Inflammatory macrophage treated with lipopolysaccharide for 1 hour (primary cell): ENCODE data around the gene CNGB1.
"Not testable (repeated sequence)": the region's sequence is repeated elsewhere in the genome, so short reads cannot be mapped to it uniquely, and the experiment has no call there.

ENCODE experiments used
- DNase-seq, 2 donors: peaks; one replicate each; pipeline ENCODE4 v3.0.0-alpha.2; 2020 to 2022

The CNGB1 gene

GRCh38 chr16:57901480-57902069, 69.4 kb downstream of the CNGB1 start:
- DNase-seq: no peak

DNA sequence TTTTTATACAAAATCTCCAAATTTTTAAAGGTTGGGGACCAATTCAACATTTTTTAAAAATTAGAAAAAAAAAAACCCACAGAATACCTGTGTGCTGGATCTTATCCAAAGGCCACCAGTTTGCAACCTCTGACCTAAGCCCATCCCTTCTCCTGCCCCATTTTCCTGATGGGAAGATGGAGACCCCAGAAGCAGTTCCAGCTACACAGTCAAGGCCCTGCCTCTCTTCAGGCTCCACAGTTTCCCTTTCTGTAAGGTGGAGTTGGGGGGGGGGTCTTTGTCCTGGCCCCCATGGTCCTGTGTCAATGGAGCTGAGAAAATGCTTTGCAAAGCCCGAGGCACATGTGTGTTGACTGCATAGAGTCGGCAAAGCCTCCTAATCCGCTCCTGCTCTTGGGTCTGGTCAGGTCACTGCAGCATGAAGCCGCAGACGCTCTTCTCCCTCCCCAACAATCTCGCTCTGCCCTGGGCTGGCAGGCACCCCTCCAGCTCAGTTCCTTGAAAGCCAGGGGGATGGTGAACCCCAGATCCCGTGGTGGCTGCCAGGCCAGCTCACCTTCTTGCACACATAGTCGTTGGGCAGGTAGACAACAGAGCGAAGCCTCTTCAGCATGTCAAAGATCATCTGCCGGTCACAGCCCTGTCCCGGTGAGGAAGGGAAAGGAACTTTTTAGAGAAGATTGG, 70.0 kb downstream of the CNGB1 start:
- DNase-seq: no peak

DNA sequence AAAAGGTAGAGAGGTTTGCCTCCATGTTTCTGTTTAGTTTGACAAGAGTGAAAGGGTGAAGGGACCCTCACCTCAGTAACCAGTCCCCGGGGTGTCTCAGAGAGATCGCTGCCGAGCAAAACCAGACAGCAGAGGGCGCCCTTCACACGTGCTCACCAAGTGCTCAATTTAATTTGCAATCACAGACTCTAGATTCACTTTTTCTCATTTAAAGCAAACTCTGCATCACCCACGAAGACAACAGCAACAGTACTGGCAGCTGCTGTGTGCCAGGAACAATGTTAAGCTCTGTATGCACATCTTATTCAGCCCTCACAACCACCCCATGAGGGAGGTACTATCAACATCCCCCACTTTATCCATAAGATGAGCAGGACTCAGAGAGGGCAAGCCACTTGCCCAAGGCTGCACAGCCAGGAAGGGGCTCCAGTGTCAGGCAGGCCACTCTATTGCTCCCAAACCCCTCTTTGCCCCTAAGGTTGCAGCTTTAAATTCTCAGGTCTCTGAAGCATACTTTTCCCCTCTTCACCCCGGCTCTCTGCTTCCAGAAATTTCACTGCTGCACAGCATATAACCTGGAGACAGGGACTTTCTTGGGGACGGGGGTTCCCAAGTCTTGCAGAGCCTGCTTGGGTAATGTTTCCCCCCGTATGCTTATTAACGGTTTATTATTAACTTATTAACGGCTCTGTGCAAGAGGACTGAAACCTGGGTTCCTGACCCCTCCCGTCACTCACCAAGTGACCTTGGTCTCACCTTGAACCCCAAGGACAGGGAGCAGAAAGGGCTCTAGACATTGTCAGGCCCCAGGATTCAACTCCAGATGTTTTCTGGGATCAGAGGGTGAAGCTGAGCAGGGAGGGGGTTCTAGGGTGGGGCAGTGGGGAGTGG, 70.9 kb downstream of the CNGB1 start:
- DNase-seq: peak; percentile 36 to 90

- no peak for DNase-seq
Measured at GRCh38 chr16:57898961-57899360, 72.0 kb downstream of the CNGB1 start.

DNA sequence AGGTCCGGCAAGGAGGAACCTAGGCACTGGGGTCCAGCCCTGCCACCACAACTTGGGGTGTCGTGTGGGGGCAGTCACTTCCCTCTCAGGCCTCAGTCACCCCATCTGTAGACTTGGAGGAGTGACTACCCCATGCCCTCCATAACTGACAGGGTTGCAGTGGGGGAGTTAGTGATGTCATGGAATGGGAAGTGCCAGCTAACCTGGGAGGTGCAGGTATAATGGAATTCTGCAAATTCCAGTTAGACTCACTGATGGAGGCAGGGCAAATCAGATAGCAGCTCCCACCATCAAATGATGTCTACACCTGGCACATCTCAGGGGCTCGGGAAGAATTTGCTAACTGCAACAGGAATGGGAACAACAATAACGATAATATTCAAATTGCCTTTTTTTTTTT, 72.9 kb downstream of the CNGB1 start:
- DNase-seq: no peak

DNA sequence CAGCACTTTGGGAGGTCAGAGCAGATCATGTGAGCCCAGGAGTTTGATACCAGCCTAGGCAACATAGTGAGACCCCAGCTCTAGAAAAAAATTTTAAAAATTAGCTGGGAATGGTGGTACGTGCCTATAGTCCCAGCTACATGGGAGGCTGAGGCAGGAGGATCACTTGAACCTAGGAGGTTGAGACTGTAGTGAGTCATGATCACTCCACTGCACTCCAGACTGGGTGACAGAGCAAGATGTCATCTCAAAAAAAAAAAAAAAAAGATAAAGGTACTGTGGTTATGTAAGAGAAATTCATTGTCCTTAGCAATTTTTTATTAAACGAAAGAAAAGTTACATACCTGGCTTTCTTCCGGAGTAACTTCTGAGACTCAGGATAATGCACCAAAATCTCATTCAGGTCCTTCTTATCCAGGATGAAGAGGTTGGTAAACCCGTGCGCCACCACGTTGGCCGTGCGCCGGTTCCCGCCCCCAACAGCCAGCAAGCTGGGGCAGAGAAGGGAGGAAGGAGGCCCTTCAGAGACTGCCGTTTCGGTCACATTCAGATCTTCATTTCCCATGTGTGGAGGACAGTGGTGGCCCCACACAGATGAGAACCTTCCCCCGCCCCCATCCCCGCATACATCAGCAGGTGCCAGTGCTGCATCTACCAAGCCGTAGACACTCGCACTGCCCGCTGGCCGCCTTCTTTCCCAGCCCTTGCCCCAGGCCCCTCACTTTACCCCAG, 73.7 kb downstream of the CNGB1 start:
- DNase-seq: no peak

- not testable (repeated sequence) for DNase-seq
Measured at GRCh38 chr16:57895081-57895547, 75.8 kb downstream of the CNGB1 start.

GRCh38 chr16:57894390-57895080, 76.4 kb downstream of the CNGB1 start:
- peak in 1 of 2 donors; percentile 28 for DNase-seq

DNA sequence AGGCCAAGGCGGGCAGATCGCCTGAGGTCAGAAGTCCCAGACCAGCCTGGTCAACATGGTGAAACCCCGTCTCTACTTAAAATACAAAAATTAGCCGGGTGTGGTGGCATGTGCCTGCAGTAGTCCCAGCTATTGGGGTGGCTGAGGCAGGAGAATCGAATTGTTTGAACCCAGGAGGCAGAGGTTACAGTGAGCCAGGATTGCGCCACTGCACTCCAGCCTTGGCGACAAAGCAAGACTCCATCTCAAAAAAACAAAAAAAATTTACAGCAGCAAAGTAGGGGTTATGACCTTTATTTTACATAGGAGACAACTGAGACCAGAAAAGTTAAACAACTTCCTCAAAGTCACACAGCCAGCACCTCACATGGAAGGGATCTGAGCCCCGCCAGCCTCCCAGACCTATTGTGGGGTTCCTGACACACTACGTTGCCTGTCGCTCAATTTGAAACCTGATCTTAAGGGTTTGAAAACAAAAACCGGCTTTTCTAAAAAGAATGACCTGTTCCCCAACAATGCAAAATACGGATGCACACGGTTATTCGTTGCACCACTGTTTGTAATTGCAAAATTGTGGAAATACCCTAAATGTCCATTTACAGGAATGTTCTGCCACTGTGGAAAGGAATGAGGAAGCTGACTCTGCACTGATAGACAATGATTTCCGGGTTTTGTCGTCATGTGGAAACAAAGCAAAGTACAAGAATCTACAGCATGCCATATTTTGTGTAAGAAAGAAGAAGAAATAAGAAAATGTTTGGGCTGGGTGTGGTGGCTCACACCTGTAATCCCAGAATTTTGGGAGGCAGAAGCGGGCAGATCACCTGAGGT, 77.2 kb downstream of the CNGB1 start:
- peak; percentile 94 to 98 for DNase-seq

DNA sequence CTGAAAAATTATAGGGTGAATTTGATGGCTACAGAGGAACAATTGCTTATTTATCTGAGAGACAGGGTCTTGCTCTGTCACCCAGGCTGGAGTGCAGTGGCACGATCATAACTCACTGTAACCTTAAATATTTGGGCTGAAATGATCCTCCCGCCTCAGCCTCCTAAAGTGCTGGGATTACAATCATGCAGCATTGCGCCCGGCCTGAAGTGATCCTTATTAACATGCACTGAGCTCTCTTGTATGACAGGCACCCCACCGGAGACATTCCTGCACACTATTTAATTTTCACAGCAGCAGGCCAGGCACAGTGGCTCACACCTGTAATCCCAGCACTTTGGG, 77.7 kb downstream of the CNGB1 start:
- DNase-seq: no peak

- peak; percentile 63 to 71 for DNase-seq
Measured at GRCh38 chr16:57892447-57893096, 78.4 kb downstream of the CNGB1 start.

- DNase-seq: peak in 1 of 2 donors; percentile 32
Measured at GRCh38 chr16:57892041-57892440, 78.9 kb downstream of the CNGB1 start.

- no peak for DNase-seq
Measured at GRCh38 chr16:57890752-57891111, 80.2 kb downstream of the CNGB1 start.

GRCh38 chr16:57889960-57890751, 80.8 kb downstream of the CNGB1 start:
- DNase-seq: peak; percentile 90 to 93

DNA sequence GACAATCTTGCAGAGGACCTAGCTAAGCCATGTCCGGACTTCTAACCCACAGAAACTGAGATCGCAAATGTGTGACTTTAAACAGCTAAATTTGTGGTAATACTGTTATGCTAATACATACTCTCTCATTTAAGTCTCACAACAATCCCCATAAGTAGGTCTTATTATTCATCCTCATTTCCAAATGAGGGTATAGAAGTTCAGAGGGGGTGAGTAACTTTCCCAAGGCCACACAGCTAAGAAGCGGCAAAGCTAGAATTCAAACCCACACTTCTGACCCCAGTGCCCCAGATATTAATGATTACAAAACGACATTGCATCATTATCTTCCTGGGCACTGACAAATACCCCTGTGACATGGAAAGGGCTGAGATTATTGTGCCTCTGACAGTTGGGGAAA, 81.4 kb downstream of the CNGB1 start:
- peak; percentile 68 to 76 for DNase-seq

- DNase-seq: no peak
Measured at GRCh38 chr16:57889111-57889510, 81.8 kb downstream of the CNGB1 start.

- DNase-seq: no peak
Measured at GRCh38 chr16:57888128-57888527, 82.8 kb downstream of the CNGB1 start.

DNA sequence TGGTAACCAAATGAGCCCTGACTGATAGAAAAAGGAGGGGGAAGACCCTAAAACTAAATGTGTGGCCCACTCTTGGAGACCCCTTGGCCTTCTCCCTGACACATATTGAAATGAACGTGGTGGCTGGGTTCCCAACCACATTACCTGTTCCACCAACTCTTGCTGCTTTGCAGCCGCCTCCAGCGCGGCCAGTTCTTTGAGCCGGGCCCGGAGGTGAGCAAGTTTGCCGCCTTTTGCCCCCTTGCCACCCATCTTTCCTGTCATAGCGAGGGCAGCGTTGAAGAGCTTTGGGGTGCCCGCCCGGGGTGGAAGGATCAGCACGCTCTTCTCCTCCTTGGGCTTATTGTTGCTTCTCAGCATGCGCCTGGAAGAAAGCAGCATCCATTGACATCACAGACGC, 83.2 kb downstream of the CNGB1 start:
- DNase-seq: no peak

- DNase-seq: no peak
Measured at GRCh38 chr16:57886427-57886826, 84.5 kb downstream of the CNGB1 start.

DNA sequence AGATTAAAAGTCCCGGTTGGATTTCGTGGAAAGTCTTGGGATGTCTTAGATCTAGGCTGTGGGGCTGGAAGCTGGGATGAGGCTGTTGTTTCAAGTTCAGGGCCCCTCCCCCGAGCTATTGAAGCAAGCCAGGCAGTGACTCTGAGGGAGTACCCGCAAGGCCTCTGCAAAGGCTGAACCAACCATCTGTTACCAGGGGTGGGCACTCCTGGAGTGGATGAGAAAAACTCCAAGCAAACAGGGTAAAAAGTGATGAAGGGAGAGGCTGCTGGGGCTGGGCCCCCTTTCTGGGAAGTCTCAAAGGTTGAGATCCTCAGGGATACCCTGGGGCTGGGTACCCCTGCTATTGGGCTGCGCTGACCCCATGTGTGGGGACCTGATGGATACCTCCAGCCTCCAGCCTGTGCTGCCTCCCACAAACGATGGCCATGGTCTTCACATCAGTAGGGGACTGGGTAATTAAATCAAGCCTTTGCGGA, 86.2 kb downstream of the CNGB1 start:
- no peak for DNase-seq
